Activated CD8-positive, alpha-beta memory T cell treated with anti-CD3 and anti-CD28 coated beads for 48 hours (primary cell): ENCODE data around the gene TNK2.

Experiments
- DNase-seq, 3 experiments: peaks; one replicate each; pipeline ENCODE4 v3.0.0-alpha.2; 2020; ENCODE audit warnings: low read depth in 2 of 3, low spot score in 2 of 3

Gene TNK2

DNA sequence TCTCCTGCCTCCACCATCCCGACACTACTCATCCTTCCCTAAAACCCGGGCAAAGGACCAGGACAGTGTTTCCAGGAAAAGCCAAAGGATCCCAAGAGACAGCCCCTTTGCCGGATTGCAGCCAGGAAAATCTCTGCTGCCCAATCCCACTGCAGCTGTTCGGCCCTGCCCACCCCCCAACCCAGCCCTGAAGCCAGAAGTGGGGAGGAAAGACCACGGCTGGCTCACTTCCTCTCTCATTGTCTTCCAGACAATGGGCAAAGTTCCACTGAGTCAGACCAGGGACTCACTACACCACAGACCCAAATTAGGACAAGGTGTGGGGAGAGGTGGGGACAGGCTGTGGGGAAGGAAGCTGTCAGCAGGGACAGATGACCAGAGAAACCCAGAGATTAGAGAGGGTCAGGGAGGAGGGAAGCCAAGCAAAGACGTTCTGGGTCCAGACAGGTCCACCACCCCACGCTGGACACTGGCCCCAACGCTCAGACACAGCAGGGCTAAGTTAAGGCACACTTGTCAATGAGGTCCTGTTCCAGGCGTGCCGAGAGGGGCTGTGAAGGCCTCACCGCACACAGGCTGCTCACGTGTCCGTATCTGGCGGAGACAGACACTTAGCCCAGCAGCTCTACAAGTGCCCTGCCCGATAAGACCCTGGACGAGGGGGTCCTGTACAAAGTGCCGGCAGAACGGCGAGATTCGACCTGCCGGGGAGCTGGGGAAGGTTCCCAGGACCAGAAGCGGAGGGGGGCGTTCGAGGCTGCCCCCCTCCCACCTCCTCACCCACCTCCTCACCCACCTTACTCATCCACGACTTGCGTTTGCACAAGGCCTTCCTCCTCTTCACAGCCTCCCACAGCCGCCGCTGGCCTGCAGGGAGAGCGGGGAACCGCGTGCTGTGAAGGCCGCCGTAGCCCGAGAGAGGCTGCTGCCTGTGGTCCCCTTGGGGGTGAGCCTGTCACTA is 21.9 kb downstream of the TNK2 start:
- no peak for DNase-seq

DNA sequence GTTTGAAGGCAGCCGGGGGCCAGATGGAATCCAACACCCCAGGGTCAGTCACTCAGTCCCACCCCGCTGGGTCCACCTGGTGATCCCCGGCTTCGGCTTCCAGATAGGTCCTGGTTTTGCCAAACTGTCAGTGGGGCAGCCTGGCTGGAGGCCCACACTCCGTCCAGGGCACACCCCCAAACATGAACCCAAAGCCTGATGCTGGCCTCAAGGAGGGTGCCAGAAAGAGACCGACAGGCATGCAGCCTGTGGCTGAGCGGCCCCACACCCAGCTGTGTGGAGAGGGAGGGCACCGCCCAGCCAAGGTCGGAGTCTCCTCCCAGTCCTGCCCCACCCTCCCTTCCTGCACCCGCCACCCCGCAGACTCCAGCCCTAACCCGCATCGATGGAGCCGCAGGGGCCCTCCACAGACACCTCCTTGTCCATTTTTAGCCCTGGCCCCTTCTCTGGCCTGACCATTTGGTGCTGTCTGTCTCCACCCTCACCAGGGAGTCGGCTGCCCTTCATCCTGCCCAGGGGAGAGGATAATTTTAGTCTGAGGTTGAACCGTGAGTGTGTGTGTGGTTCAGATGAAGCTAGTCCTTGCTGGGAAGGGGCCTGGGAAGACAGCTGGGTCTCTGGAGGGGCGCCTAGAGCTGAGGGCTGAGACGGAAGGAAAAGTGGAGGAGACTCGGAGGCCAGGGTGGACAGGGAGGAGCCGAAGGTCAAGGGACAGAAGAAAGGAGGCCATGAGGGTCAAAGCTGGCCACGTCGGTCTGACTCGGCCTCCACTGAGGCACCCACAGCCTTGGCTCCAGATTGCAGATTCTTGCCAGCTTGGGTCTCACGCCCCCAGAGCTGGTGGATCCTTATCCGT is 23.1 kb downstream of the TNK2 start:
- no peak for DNase-seq

DNA sequence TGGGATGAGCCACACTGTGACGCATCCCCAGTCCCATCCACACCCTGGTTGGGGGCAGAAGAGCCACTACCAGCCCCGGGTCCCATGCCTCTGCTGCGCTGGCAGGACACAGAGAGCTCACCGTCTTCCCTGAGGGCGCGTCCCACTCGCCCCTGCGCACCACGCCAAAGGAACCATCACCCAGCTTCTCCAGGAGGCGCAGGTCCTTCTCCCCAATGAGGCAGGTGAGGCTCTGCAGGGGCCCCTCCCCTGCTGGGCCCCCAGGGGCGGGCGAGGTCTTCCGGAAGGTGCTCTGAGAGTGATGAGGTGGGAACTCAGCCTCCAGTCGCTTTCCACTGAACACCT is 23.7 kb downstream of the TNK2 start:
- no peak for DNase-seq

DNA sequence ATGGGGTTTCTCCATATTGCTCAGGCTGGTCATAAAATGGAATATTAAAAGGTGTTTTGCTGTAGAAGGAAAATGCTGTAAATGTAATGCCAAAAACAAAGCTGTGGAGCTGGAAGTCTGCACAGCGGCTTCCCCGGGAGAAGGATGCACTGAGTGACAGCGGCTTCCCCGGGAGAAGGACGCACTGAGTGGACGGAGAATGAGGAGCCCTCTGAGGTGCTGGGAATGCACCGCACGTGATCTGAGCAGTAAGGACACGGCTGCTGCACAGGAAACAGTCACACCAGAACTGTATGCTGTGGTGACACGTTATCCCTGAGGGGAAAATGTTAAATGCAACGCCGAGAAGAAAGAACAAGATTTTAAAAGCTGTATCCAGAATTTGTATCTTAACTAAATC is 24.6 kb downstream of the TNK2 start:
- no peak for DNase-seq

DNA sequence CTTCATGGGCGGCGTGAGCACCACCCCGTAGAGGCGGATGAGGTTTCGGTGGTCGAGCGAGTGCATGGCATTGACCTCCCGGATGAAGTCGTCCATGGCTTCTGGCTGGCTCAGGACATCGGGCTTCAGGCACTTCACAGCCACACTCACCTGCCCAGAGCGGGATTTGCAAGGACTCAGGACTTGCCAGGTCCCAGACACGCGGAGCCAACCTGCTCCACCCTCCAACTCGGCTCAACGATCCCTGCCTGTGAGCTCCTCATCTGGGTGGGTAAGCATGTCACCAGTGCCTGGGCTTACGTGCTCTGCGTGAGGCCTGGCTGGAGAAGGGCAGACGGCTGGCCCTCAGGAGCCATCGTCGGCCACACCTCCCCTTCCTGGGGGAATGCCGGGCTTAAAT is 25.2 kb downstream of the TNK2 start:
- no peak for DNase-seq

DNA sequence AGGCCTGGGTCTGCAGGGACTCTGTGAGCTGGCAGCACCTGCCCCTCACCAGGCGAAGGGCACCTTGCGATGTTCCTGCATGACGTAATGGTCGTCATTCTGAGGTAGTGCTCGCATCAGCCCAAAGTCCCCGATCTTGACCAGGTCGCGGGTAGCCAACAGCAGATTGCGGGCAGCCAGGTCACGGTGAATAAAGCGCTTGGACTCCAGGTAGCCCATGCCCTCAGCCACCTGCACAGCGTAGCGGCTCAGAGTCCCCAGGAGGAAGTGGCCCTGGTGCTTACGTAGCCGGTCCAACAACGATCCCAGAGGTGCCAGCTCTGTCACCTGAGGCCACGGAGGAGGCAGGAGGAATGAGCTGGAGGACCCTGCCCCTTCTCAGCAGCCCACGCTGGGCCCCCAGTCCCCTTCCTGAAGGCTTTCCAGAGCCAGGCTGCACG is 26.3 kb downstream of the TNK2 start:
- no peak for DNase-seq

DNA sequence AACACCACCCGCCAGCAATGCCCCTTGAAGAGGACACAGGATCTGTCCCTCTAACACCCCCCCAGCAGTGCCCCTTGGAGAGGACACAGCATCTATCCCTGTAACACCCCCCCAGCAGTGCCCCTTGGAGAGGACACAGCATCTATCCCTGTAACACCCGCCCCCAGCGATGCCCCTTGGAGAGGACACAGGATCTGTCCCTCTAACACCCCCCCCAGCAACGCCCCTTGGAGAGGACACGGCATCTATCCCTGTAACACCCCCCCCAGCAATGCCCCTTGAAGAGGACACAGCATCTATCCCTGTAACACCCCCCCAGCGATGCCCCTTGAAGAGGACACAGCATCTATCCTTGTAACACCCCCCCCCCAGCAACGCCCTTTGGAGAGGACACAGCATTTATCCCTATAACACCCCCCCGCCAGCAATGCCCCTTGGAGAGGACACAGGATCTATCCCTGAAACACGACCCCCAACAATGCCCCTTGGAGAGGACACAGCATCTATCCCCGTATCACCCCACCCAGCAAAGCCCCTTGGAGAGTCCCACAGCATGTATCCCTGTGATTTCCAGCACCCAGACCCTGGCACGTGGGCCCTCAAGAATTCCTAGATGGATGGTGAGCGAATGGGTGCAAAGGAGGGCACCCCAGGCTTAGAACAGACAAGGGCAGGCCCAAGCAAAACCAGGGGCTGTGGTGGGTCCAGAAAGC is 26.9 kb downstream of the TNK2 start:
- DNase-seq = no peak

DNA sequence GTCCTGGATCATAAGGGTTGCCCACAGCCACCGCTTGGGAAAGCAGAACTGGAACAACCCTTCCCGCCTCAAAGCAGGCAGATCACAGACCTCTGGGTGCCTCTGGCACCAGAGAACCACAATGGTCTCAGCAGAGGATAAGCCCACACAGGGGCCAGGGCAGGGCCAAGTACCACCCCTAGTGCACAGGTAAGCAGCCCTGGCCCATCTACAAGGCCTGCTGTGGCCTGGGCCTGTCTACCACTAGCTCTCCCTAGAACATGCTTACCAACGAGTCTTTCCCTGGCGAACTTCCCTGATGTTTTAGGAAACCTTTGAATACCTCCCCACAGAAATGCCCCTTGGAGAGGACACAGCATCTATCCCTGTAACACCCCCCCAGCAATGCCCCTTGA is 28.3 kb downstream of the TNK2 start:
- no peak for DNase-seq

DNA sequence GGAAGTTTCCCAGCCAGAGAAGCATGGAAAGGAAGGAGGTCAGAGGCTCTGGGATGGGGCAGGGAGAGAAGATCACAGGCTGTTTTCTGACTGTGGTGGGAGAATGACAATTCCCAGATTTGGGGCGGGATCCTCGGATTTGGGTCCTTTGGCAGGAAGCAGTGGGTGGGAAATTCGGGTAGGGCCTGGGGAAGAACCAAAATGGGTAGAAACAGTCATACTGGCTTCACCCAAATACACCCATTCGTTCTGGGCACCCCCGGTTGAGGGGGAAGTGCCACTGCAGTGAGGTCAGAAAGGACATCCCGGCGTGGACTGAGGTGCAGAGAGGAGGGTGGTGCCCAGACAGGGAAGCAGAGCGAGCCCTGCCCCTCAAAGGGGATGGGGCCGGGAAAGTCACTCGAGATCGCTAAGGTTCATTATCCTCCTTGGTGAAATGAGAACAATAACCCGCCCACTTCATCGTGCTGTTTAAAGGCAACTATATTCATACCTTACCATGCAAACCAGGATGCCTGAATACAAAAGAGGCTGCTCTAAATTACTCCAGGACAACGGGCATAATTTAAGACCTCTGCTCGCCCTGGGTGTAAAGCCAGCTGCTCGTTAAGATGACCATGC is 28.8 kb downstream of the TNK2 start:
- DNase-seq = no peak

DNA sequence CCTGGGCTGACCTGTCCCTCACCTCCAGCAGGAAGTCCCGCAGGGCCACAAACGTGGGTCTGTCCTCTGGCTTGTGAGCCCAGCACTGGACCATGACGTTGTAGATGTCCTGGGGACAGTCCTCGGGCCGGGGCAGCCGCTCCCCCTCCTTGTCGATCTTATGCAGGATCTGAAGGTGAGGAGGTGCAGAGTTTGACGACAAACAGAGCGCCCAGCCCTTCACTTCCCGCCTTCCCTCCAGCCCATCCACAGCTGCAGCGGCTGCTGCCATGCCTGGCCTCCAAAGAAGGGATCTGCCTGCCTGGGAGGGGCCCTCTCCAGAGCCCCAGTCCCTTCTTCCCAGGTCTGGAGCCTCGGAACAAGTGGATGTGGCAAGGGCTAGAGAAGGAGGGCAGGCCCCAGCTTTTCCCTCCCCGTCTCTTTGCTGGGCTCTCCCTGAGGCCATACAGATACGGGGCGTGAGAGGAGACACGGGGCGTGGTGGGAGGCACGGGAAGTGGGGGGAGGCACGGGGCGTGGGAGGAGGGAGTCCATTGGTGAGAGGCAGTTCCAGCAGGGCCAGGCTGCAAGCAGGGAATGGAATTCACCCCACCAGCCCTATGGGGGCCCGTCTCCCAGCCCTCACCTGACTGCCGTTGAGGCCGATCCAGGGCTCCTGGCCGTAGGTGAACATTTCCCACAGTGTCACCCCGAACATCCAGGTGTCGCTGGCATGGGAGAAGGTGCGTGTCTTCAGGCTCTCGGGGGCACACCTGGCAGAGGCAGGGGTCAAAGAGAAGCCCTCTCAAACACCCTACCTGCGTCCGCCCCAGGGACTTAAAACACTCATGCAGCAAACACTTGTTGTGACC is 29.7 kb downstream of the TNK2 start:
- no peak for DNase-seq

DNA sequence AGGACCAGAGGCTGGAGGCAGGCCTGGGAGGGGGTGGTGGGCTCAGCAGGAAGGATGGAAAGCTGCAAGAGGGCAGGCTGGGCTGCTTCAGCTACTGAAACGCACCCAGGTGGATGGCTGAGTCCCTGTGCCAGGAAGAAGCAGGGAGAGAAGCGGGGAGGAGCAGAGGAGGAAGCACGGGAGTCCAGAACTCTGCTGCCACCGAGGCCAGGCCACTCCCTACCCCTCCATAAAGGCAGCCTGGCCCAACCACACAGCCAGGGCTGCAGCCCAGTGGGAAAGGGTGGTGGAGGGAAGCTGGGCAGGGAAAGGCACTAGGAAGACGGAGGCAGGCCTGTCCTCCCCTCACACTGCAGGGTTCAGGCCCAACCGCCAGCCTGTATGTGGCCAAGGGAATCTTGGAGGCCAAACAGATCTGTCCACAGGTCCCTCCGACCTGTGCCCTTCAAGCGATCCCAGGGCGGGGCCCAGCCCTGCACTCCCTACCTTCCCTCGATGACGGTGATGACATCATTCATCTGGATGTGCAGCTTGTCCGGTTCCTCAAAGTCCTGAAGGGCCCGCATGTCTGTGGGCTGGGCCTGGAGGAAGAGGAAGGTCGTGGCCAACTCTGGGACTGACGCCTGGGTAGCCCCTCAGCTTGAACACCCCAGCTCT is 30.5 kb downstream of the TNK2 start:
- no peak for DNase-seq

DNA sequence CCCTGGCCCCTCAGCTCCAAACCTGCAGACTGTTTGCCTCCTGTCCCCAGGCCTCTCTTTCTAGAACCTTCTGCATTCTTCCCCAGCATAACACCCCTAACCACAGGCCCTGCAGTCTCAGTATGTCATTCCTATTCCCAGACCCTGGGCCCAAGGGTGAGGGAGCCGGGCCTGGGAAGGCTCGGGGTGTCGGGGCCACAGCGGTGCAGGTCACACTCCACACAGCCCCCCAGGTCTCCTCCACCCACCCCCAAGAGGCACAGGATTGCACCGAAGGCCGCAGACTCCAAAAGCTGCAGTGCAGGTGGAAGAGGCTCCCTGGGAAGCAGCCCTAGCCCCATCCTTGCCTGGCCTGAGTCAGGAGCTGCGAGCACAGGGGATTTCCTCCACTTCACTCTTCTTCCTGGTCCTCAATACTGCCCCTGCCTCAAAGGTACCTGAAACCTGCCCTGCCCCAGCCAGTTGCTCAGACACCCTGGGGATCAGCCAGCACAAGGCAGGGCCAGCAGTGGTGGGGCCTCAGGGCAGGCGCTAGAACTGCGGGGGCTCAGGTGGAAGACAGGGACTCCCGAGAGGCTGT is 31.1 kb downstream of the TNK2 start:
- no peak for DNase-seq

DNA sequence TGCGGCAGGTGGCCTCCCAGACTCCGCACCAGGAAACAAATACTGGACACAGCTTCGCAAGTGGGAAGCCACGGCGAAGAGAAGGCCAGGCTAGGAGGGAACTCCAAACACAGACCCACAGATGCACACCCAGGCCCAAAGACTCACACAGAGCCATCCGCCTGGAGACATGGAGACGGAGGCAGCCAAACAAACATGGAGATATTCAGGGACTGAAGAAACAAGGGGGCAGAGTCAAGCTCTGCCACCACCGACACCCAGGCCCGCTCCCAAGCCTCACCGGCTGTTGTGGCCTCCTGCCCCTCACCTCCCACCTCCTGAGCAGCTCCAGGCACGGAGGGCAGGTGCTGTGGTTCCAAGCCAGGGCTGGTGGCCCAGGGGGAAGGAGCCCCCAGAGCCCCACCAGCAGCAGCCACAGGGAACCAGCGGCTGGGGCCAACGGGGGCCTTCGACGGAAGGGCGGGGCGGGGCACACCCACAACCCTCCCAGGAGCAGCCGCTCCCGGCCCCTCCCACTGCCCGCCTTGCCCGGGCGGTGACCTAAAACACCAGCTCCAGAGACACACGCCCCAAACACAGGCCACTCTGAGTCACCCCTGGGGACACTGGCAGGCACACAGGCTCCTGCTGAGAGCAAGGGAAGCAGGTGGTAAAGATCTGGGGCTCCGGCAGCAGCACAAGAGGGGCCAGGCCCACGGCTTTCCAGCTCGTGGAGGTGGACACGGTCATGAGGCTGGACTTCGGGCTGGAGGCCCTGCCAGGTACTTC is 31.9 kb downstream of the TNK2 start:
- no peak for DNase-seq

DNA sequence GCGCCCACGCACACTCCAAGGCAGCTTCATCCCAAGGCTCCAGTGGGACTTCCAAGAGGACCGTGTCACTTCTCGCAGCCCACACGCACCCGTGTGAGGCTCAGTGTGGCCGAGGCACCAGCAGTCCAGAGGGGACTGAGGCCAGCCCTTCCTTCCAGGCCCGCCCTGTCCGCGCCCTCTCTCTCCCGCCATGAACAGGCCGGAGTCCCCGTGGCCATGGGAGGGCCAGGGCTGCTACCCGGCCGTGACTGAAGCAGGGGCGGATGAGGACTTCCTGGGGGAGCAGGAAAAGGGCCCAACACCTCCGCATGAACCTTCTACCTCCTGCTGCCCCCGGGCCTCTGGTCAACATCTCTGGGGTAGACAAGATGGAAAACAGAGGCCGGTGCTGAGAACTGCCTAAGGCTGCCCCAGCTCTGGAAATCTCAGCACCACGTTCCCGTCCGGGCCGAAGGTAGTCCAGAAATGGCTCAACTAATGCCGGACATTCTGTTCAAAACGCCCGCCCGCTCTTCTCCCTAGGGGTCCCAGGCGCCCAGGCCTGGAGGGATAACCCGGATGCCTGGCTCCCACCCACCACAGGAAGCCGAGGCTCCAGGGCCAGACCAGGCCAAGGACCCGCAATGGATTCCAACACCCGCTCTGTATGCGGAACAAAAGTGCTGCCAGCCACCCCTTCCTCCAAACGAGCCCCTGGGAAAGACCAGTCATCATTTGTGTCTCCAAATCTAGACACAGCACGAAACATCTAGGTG is 32.7 kb downstream of the TNK2 start:
- no peak for DNase-seq

DNA sequence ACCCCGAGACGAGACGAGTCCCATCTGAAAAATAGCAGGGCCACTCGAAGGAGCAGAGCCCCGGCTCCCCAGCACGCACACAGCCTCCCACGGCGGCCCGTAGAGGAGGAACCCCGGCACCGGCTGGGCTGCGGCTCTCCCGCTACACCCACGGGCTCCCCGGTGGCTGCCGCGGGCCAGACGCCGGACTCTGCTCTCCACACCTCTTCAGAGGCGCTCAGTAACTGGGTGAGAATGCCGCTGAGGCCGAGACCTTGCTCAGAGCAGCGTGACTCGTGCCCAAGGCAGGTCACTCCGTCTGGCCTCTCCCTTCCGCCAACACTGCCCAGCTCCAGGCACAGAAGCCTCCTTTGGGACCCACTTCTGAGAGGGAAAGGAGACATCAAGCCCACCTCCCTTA is 34.4 kb downstream of the TNK2 start:
- no peak for DNase-seq

DNA sequence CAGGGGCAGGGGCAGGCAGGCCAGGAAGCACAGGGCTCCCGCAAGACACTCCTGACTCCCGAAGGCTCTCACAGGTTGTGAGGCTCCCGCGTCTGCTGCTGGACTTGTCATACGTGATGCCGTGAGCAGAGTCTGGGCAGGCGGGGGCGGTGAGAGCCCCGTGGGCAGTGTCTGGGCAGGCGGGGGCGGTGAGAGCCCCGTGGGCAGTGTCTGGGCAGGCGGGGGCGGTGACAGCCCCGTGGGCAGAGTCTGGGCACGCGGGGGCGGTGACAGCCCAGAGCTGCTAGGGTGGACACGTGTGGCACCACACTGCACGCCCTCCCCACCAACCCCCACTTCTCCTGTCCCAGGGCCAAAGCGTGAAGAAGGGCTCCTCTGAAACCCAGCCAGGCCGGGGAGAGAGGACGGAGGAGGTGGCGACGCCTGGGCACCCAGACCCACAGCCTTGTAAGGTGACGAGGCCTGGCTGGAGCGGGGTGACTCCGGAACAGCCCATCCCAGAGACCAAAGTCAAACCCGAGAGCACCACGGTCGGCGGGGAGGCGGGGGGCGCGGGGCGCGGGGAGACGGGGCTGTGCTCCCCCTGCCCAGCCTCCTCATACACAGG is 35.0 kb downstream of the TNK2 start:
- no peak for DNase-seq

DNA sequence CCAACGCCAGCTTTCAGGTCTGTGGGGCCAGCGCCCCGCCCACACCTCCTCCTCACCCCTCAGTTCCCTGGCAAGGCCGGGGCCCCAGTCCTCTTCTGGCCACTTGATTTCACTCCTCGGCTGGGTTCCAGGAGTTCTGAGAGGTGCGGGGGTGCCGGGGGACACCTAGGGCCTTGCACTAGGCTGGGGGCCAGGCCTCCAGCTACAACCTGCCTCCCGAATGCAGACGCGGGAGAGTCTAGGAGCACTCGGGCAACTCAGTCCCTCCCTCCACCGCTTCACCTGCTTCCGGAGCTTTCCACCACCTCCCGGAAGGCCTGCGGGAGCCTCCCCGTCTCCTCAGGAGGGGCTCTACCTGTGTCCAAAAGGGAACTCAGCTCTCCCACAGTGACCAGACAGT is 35.6 kb downstream of the TNK2 start:
- DNase-seq = no peak
